ENCODE measurements around the gene B4GALNT3.

B4GALNT3 gene

DNA sequence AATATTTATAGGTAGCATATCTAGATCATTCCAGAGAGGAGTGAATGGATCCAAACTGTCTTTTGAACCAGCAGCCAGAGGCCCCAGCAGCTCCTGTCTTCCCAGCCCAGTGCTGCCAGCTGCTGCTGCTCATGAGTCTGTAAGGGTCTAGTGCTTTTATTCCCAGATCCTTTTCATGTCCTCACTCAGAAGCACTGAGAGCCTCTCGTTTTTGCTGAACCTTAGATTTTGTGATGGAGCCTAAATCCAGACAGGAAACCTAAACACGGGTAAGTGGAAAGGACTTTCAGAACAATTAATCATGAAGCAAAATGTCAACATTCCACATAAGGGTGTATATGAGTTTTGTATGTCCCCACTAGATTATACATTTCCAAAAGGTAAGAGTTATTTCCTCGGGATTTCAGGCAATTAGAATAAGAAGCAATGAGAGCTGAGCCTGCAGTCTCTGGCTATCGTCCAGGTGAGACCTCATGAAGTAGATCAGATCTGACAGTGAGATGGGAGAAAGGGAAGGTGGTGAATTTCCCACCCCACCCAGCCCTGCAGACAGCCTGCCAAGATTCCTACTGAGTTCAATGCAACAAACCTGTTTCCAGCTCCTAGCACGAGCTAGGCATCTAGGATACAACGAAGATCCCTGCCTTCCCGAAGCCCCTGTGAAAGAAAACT lies 119.1 kb downstream of the B4GALNT3 start:
- no peak for DNase-seq

DNA sequence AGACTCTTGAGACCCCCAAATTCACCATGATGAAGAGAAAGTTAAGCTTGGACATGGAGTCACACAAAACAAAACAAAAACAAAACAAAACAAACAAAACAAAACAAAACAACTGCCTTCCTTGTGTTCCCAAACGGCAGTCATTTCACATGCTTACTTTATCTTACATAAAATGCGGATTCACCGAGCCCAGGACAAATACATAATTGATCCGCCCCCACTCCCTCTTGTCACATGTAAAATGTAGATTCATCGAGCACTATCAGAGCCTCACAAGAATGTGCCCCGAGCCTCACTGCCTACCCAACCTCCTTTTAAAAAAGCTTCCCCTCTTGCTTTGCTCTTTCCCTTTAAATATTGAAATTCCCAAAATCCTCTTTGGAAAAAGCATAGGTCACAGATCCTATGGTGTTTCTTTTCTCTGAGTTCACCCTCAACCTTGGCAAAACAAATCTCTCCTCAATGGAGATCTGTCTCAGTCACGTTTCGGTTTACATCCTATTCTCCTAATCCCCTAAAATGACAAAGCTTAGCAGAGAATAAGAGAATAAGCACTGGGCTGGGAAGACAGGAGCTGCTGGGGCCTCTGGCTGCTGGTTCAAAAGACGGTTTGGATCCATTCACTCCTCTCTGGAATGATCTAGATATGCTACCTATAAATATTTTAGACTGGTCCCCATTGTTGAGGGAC lies 119.8 kb downstream of the B4GALNT3 start:
- DNase-seq = no peak

DNA sequence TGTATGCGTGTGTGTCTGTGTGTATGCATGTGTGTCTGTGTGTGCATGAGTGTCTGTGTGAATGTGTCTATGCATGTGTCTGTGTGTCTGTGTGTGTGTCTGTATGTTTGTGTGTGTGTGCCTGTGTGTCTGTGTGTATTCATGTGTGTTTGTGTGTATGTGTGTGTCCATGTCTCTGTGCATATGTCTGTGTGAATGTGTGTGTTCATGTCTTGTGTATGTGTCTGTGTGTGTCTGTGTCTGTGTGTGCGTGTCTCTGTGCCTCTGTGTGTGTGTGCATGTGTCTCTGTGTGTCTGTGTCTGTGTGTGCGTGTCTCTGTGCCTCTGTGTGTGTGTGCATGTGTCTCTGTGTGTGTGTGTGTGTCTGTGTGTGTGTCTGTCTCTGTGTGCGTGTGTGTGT lies 121.1 kb downstream of the B4GALNT3 start:
- DNase-seq = no peak

DNA sequence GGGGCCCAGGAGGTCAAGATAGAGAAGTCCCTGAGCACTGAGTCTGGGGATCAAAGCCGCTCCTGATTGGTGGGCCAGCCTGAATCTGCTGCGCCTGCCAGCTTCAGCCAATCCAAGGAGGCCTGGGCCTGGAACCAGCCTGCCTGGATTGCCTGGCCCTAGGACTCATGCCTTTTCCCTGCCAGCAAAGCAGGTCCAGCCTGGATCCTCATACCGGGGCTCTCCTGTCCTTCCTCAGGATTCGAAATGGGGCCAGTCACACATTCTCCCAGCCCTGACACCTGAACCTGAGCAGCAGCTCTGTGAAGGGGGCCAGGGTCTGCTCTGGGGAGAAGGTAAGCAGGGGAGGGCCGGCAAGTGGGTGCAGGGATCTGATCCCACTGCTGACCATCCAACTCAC lies 121.6 kb downstream of the B4GALNT3 start:
- no peak for DNase-seq

DNA sequence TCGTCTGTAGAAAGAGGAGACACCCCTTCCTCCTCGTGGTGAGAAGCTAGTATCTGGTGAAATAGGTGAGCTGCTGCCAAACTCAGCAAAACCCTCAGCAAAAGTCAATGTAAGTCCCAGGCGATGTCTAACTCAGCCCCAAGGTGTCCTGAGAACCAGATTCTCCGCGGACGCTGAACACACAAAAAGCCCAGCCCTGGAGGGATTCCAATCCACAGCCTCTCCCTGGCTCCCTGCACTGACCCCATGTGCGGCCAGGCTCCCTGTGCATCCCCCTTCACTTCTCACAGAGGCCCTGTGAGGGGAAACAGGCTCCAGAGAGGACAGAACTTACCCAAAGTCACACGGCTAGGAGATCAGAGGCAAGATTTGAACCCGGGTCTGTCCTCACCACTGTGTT lies 122.0 kb downstream of the B4GALNT3 start:
- no peak for DNase-seq

DNA sequence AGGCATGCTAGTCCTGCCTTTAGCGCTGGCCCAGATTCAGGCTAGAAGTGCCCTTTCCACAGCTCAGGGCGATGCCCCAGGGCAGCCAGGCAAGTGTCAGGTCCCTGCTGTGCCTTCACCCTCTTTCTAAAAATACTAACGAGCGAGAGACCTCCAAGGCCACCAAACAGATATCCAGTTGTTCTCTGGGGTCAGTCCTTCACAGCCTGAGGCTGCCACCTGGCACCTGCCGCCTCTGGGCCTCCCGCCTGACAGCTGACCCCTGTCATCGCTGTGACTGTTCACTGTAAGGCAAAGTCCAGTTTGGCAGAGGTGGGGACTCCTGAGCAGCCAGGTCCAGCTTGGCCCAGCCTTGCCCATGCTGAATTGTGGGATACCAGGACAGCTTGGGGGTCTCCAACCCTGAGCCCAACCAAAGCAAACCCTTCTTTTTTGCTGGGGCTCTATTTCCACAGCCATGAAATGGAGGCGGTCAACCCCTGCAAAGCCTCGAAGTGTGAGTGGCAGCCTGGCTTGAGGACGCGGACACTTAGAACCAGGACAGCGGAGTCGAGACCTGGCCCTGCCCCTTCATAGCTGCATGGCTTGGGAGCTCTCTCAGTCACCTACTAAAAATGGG lies 123.6 kb downstream of the B4GALNT3 start:
- DNase-seq = no peak

DNA sequence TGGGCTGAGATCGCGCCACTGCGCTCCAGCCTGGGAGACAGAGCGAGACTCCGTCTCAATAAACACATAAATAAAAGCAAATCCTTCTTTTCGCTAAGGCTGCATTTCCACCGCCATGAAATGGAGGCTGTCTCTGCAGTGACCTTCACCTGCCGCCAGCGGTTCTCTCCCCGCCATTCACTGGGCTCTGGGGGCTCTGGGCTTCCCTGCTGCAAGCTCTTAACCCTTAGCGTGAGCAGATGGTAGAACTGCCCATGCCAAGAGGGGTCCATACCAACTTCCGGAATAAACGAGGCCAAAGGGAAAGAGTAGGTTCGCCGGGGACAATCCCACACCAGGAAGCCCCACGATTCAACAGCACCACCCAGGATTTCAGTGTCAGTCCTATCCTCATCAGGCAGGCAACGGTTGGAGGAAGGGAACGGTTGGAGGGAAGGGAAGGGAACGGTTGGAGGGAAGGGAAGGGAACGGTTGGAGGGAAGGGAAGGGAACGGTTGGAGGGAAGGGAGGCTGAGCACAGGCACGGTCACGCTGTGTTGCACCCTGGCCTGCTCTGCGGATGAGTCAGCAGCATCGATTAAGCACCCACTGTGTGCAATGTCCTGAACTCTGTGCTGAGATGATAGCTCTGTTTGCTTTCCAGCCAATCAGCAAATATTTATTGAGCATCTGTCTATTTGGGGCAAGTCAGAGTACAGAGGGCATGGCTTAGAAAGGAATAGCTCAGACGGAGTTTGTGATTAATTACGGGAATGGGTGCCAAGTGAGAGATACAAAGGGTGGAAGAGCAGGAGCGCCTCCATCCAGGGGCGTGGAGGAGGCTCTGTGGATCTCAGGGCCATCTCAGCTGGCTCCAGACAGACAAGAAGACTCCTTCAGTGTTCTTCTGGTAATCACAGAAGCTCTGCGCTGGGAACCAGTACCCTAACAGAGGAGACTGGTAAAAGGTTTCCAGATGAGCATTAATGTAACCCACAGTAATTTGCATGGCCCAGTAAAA lies 125.6 kb downstream of the B4GALNT3 start:
- DNase-seq = no peak

DNA sequence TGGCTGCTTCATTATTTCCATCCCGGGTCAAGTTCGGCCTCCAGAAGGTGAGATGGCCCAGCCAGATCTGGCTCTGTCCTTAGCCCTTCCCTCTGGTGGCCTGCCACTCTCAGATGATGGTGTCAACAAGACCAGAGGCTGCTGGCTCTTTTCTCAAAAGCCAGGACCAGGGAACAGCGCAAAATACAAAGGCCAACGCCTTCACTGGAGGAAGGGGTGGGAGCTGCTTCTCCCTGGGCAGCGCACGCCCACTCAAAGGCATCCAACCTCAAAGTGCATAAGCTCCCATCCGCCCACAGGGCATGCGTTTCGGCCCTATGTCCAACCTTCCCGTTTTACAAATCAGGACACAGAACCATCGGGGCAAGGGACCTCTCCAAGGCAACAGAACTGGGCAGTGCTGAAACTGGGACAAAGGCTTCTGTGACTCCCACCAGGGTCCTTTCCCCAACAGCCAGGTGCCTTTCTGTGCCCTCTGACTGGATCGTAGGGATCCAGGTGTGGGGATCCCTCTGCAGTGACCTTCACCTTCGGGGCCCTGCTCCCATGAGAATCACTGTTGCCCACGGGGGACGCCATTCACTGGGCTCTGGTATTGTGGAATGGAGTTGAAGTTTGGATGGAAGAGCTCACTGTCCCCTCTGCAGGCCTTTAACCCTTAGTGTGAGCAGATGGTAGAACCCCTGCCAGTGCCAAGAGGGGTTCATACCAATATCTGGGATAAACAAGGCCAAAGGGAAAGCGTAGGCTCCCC lies 126.8 kb downstream of the B4GALNT3 start:
- no peak for DNase-seq

DNA sequence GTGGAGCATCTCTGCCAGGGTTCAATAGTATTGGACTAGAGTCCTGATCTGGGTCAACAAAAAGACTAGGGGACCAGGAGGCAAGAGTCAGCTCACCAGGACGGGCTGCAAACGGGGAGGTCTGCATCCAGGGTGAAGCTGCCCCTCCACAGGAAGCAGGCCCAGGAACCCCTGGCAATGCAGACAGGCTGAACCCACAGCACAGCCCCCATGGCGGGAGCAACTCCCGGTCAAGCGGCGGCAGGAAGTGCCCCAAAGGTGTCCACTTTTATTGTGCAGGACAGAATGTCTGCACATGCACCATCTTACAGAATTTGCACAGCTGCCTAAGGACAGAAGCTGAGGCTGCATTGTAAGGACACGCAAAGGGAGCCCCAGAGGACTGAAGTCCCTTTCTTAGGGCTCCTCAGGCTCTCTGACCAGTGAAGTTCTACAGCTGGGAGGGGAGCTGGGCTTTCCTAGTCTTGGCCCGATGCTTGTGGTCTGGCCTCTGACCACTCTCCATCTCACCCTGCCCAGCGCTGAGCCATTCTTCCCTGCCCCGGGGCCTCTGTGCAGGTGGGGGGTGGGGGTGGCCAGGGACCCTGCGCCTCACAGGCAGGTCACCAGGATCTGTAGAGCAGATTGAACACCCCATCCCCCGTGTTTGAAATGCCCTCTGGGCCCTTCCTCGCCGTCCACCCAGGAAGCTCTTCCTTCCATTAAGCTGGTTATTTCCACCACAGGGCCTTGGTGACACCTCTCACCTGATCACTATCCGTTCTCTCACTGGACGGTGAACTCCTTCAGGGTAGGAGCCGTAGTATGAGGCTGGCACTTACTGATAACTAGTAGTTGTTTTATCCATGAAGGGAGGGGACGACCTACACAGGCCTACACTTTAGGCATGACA lies 127.6 kb downstream of the B4GALNT3 start:
- no peak for DNase-seq

DNA sequence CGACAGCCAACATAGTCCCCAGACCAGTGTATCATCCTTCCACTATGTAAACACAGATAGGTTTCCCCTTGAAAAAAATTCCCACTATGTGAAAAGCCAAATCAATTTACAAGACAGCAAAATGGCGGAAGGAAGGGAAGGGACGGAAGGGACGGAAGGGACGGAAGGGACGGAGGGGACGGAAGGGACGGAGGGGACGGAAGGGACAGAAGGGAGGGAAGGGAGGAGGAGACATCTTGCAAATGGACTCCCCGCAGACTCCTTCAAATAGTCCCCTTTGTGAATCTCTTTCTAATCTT lies 128.2 kb downstream of the B4GALNT3 start:
- no peak for DNase-seq

DNA sequence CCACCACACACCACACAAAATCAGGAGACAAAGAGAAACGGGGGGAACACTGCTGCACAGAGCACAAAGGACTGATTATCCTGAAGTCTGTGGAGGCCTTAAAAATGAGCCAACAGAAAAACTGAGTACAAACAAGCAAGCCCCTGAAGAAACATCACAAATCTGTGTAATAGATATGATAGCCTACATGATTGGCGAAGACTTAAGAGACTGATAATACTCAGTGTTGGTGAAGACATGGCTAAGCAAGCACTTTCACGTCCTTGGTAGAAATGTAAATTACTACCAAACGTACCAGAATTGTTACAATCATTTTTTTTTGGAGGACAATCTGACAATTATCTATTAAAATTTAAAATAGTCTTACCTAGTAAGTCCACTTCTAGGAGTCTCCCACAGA lies 128.9 kb downstream of the B4GALNT3 start:
- DNase-seq = no peak

DNA sequence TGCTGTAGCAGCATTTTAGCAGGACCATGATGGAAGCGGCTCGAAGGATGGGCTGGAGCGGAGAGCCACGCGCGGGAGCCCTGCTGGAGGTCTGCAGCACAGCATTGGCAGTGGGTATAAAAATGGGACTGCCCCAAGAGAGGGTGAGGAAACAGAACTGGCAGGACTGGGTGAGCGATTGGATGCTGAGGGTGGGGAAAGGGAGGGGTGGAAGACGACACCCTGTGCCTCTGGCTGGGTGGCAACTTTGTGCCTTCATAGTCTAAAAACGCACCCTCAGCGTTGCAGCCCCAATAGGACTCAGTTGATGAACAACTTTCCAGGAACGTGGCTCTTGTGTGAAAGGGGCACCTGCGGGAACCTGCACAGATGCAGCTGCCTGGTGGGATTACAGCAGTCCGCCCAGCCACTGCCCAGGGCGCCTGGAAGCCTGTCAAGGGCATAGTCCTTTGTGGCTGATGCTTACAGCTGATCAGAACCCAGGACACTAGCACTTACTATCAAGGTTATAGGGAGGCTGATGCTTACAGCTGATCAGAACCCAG lies 130.5 kb downstream of the B4GALNT3 start:
- no peak for DNase-seq

DNA sequence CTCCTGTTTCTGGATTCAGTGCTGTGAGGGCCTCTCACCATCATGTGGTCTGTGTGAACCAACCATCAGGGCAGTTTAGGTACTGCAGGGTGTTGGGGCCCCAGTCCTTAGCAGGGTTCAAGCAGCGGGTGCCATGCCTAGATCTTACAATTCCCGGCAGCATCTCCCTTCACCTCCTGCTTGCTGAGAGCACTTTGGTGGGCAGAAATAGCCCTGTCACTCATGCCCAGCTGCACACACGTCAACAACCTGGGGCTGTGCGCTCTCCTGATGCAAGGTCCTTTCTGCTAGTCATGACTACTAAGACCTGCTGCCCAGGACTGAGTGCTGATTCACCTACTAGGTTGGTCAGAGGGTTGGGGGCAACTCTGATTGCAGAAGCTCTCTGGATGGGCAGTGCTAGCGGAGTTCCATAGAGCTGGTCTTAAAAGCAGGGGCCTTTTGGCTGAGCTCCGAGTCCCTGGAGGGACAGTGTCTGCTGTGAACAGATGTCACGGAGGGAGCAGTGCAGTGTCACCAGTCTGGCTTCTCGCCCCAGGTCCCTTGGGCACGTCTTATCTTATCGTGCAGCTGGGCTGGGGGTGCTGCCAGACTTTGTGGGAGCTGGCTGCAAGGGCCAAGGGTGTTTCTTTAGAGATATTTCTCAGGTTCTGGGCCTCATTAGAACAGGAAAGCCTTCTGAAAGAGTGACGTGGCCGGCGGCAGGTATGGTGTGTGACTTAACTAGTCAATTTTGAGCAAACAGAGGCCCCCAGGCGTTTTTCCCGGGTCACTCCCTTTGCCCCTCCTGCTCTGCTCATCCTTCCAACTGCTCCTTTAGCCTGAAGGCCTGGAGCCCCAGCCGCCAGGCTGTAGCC lies 131.7 kb downstream of the B4GALNT3 start:
- no peak for DNase-seq

DNA sequence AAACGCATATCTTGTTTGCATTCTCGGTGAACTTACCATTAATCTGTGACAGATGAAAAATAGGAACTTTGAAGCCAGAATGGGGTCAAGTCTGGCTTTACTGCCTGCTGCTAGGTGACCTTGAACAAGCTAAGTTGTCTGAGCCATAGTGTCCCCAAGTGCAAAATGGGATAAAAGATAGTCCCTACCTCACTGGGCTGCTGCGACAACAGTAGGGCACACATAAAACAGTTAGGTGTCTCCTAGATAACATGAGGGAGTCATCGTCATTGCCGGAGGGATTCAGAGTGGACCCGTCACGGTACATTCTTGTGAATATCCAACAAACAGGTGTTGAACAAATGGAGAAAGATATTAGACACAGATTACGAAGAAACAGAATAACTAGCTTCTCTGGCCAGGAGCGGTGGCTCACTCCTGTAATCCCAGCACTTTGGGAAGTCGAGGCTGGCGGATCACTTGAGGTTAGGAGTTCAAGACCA lies 132.3 kb downstream of the B4GALNT3 start:
- no peak for DNase-seq

DNA sequence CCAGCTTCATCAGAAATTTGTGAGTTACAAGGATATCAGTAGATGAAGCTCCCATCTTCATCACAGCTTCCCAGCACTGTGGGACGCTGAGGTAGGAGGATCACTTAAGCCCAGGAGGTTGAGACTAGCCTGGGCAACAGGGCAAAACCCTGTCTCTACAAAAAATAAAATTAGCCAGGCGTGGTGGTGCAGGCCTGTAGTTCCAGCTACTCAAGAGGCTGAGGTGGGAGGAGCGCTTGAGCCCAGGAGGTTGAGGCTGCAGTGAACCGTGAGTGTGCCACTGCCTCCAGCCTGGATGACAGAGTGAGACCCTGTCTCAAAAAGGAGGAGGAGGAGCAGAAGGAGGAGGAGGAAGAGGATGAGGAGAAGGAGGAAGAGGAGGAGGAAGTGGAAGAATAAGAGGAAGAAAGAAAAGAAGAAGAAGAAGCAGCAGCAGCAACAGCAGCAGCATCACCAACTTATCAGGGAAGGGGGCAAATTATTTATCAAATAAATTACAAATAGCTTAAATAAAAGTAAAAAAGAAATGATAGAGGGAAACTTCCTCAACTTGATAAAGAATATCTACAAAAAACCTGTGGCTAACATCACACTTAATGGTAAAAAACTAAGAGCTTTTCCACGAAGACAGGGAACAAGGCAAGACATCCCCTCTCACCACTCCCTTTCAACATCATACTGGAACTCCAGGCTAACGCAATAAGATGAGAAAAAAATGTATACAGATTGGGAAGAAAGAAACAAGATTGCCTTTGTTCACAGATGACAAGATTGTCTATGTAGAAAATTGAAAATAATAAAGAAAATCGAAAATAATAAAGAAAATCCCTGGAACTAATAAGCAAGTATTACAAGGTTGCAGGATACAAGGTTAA lies 133.9 kb downstream of the B4GALNT3 start:
- DNase-seq = no peak

DNA sequence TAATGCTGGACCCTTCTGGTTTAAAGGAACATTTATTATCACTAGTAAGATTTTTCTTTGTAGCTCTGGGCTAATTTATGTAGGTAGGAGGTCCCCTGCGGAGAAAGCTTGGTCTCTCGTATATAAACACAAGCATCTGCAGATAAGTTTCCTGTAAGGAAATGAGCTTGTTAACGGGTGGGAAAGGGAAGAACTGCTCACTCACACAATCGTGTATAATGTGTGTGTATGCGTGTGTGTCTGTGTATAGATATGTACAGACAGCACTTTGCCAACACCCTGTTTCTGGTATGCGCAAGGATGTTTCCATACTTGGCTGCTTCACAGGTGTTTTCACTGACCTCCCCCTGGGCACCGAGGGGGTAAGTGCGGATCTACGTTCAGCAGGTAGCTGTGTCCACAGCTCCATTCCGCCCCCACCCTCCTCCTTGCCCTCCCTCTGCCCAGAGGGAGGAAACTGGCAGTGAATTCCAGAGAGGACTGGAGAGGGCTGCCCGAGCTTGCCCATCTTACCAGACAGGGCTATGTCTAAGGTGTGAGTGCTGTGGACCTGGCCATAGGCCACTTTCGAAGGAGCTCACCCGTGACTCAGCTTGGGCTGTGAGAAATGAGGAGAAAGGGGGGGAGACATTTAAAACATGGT lies 138.3 kb downstream of the B4GALNT3 start:
- DNase-seq = no peak

DNA sequence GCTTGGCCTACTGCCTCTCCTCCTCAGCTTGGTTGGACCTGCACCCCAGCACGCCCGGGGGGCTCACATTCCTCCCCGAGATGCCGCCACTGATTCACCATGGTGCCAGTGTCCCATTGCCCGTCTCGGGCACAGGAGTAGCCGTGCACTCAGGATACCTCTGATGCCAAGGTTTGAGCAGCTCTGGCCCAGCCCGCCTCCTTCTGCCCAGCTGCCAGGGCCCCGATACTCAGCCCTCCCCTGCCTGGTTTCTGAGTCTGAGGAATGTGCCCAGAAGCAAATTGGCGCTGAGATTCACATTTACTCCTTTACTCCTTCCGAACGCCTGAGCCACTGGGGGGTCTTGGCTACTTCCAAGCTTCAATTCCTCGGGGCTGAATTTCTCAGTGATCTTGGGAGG lies 140.0 kb downstream of the B4GALNT3 start:
- DNase-seq = no peak

DNA sequence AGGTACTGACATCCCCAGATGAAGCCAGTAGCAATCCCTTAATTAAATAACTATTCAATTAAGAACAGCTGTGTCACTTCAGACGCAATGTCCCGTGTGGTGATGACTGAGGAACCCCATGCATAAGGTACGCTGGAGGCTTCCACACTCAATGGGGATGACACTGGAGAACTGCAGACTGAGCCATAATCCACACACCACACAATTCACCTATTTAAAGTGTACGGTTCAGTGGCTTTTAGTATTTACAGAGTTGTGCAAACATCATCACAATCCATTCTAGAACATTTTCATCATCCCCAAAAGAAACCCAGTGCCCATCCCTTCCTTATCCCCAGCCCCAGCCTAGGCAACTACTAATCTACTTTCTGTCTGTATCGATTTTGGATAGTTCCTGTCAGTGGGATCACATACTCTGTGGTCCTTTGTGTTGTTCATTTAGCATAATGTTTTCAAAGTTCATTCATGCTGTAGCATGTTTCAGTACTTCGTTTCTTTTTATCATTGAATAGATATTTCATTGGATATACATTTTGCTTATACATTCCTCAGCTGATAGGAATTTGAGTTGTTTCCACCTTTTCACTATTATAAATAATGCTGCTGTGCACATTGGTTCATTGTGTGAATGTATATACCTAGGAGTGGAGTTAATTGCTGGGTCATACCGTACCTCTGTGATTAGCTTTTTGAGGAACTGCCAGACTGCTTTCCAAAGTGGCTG lies 142.4 kb downstream of the B4GALNT3 start:
- no peak for DNase-seq
